ENCODE data around the gene CHRNB2. TPM values are rescaled to one million over a fixed set of nuclear protein-coding genes. Genes with fewer than 3 reads are reported as not detected.

Gene CHRNB2
- total RNA-seq, 2 donors from 2014 or later, result 0.18 to 0.55 TPM

- no peak overlapping the region for H3K9ac ChIP-seq (ENCODE audit: extremely low read depth, low read length, poor library complexity, severe bottlenecking)
- Mint-ChIP-seq H3K36me3 (ENCODE audit: low read depth) (peaks cover 14% of the 10 kb centered on the region), H3K9me3 (no peaks in the 10 kb centered on the region), H3K27me3 (ENCODE audit: insufficient read depth) (no peaks in the 10 kb centered on the region), H3K4me3 (no peak overlapping the region), H3K27ac (no peak overlapping the region), H3K4me1 (peaks cover 14% of the 10 kb centered on the region)
- DNase-seq, result no peak
- H3K4me1 ChIP-seq (ENCODE audit: control insufficient read depth, insufficient read depth, low read length), result no peaks in the 10 kb centered on the region
- TF ChIP-seq CTCF (conservative IDR thresholded peaks at IDR 0.05), result no peak
- H3K9me3 ChIP-seq (ENCODE audit: control insufficient read depth, low read length), result no peaks in the 10 kb centered on the region
- H3K36me3 ChIP-seq (ENCODE audit: control insufficient read depth, insufficient read depth, low read length), result peaks cover 27% of the 10 kb centered on the region
- H3K27me3 ChIP-seq (ENCODE audit: control insufficient read depth, insufficient read depth, low read length, poor library complexity, severe bottlenecking), result no peaks in the 10 kb centered on the region
- no peak overlapping the region for H3K4me3 ChIP-seq (ENCODE audit: low read length)
- no peak overlapping the region for H3K27ac ChIP-seq (ENCODE audit: low read depth, low read length)
These were observed 55.0 kb downstream of the CHRNB2 start for GRCh38 chr1:154622503-154623039.

GRCh38 chr1:154623358-154623757, 55.8 kb downstream of the CHRNB2 start:
- H3K4me1 ChIP-seq (ENCODE audit: control insufficient read depth, insufficient read depth, low read length), result no peaks in the 10 kb centered on the region
- no peaks in the 10 kb centered on the region for H3K27me3 Mint-ChIP-seq (ENCODE audit: insufficient read depth)
- H3K9me3 Mint-ChIP-seq, result peaks cover 3% of the 10 kb centered on the region
- H3K9me3 ChIP-seq (ENCODE audit: control insufficient read depth, low read length), result peaks cover 1% of the 10 kb centered on the region
- DNase-seq, result no peak
- H3K4me3 ChIP-seq (ENCODE audit: low read length), result no peak overlapping the region
- no peak overlapping the region for H3K9ac ChIP-seq (ENCODE audit: extremely low read depth, low read length, poor library complexity, severe bottlenecking)
- no peak for TF ChIP-seq CTCF (conservative IDR thresholded peaks at IDR 0.05)
- no peaks in the 10 kb centered on the region for H3K27me3 ChIP-seq (ENCODE audit: control insufficient read depth, insufficient read depth, low read length, poor library complexity, severe bottlenecking)
- no peak overlapping the region for H3K27ac ChIP-seq (ENCODE audit: low read depth, low read length)
- no peak overlapping the region for H3K4me3 Mint-ChIP-seq
- peaks cover 14% of the 10 kb centered on the region for H3K36me3 Mint-ChIP-seq (ENCODE audit: low read depth)
- H3K4me1 Mint-ChIP-seq, result peaks cover 14% of the 10 kb centered on the region
- H3K36me3 ChIP-seq (ENCODE audit: control insufficient read depth, insufficient read depth, low read length), result peaks cover 27% of the 10 kb centered on the region
- no peak overlapping the region for H3K27ac Mint-ChIP-seq
- WGBS, 2 experiments (ENCODE audit: insufficient coverage in 1 of 2, insufficient read length in 1 of 2), result 92 to 94% methylated on average over 3 of the region's 3 CpGs

DNA sequence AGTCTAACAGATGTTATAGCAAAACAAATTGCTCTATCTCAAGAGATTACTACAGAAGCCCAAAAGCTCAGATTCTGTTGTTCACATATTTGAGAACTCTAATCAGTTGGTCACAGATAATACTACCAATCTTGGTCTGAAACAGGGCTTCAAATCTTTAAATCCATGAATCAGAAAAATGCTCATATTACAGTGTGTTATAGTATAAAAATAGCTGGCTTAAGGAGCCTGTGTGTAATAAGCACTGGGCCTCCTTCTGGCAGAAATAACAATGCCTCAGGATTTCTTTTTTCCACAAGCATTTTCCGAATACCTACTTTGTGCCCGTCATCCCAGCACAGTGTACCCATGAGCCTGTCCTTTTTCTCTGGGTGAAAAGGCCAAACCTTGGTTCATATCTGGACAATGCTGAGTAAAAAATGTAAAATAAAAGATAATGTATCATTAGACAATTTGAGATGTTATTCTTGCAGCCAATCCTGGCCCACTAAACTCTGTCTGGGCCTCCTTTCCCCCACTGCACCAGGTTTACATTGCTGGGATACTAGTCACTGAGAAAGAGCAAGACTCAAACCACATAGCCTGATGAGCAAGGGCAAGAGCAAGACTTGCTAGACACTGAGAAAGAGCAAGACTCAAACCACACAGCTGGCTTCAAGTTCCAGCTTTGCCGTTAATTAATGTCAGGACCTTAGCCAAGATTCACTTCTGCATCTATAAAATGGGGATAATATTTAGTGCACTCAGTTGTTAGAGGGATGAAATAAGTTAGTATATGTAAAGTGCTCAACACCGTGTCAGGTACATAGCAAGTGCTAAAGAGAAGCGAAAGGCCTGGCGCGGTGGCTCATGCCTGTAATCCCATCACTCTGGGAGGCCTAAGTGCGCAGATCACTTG, 57.4 kb downstream of the CHRNB2 start:
- no peak for TF ChIP-seq CTCF (conservative IDR thresholded peaks at IDR 0.05)
- Mint-ChIP-seq H3K27me3 (ENCODE audit: insufficient read depth) (no peaks in the 10 kb centered on the region), H3K4me1 (peaks cover 14% of the 10 kb centered on the region), H3K4me3 (no peak overlapping the region), H3K36me3 (ENCODE audit: low read depth) (peaks cover 14% of the 10 kb centered on the region), H3K27ac (no peak overlapping the region), H3K9me3 (peaks cover 20% of the 10 kb centered on the region)
- Histone ChIP-seq H3K4me3 (ENCODE audit: low read length) (no peak overlapping the region), H3K36me3 (ENCODE audit: control insufficient read depth, insufficient read depth, low read length) (peaks cover 23% of the 10 kb centered on the region), H3K9ac (ENCODE audit: extremely low read depth, low read length, poor library complexity, severe bottlenecking) (no peak overlapping the region), H3K4me1 (ENCODE audit: control insufficient read depth, insufficient read depth, low read length) (no peaks in the 10 kb centered on the region), H3K27ac (ENCODE audit: low read depth, low read length) (no peak overlapping the region), H3K27me3 (ENCODE audit: control insufficient read depth, insufficient read depth, low read length, poor library complexity, severe bottlenecking) (no peaks in the 10 kb centered on the region), H3K9me3 (ENCODE audit: control insufficient read depth, low read length) (peaks cover 18% of the 10 kb centered on the region)
- 92 to 96% methylated on average over 8 of the region's 8 CpGs for WGBS, 2 experiments (ENCODE audit: insufficient coverage in 1 of 2, insufficient read length in 1 of 2)
- DNase-seq, result no peak
